Mammary epithelial cell (primary cell): Measurements from ENCODE around the gene SIM1.

Experiments
- EZH2 ChIP-seq: IDR thresholded peaks from 2 replicates; pipeline ENCODE4 v1.6.1; 2012; ENCODE audit warnings: low read length, inconsistent platforms, borderline replicate concordance
- TF ChIP-seq, protein P1 (sequence below), 2 donors: IDR thresholded peaks in 1 of 2; conservative IDR thresholded peaks in 1 of 2; 2 replicates each; pipeline ENCODE4 v1.5.1; 2011 to 2012; ENCODE audit warnings: inconsistent platforms in 2 of 2, low read length in 2 of 2, mild to moderate bottlenecking in 2 of 2, control low read depth in 1 of 2, low read depth in 1 of 2; ENCODE audit not compliant: insufficient read depth in 1 of 2; ENCODE audit errors: extremely low read depth in 1 of 2

DNA sequence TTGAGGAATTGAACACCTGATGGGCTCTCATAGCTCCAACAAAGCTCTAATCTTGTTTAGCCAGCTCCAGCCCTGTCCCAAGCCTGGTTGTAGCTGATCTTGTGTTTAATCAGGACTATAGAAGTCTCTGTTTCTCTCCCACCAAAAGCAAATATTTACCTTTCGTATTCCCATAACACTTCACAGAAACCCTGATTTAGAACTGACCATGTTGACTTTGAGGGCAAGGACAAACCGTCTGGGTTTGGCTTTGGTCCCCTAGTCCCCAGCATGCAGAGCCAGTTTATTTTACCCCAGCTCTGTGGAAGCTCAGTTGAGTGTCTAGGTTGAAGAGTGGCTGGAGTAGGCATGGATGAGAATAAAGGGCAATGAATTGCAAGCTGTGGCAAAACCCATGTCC is 18.0 kb upstream of the SIM1 start:
- TF ChIP-seq, protein P1, sequence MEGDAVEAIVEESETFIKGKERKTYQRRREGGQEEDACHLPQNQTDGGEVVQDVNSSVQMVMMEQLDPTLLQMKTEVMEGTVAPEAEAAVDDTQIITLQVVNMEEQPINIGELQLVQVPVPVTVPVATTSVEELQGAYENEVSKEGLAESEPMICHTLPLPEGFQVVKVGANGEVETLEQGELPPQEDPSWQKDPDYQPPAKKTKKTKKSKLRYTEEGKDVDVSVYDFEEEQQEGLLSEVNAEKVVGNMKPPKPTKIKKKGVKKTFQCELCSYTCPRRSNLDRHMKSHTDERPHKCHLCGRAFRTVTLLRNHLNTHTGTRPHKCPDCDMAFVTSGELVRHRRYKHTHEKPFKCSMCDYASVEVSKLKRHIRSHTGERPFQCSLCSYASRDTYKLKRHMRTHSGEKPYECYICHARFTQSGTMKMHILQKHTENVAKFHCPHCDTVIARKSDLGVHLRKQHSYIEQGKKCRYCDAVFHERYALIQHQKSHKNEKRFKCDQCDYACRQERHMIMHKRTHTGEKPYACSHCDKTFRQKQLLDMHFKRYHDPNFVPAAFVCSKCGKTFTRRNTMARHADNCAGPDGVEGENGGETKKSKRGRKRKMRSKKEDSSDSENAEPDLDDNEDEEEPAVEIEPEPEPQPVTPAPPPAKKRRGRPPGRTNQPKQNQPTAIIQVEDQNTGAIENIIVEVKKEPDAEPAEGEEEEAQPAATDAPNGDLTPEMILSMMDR (conservative IDR thresholded peaks at IDR 0.05 in 1 of 2, IDR thresholded peaks at IDR 0.05 in 1 of 2; ENCODE audit: extremely low read depth in 1 of 2, insufficient read depth in 1 of 2, low read depth in 1 of 2, low read length in 2 of 2): no peak
- no peak for TF ChIP-seq EZH2
